HS-27A (cell line): ENCODE data around the gene CHST12.
"Not testable (repeated sequence)": the region's sequence is repeated elsewhere in the genome, so short reads cannot be mapped to it uniquely, and the experiment has no call there.

Experiments used
- DNase-seq: peaks from one replicate; pipeline ENCODE4 v3.0.0-alpha.2; 2012; ENCODE audit warnings: low read depth, missing footprints

The CHST12 gene

GRCh38 chr7:2403718-2404648, 572 bp downstream of the CHST12 start:
- DNase-seq = no peak

GRCh38 chr7:2404714-2405119, 1.3 kb downstream of the CHST12 start:
- DNase-seq = no peak

GRCh38 chr7:2405201-2405600, 1.8 kb downstream of the CHST12 start:
- no peak for DNase-seq

- no peak for DNase-seq
Observed at GRCh38 chr7:2405601-2406345, 2.4 kb downstream of the CHST12 start.

GRCh38 chr7:2409745-2410414, 6.5 kb downstream of the CHST12 start:
- DNase-seq = no peak

- no peak for DNase-seq
Observed at GRCh38 chr7:2411049-2411448, 7.6 kb downstream of the CHST12 start.

GRCh38 chr7:2411815-2412586, 8.6 kb downstream of the CHST12 start:
- DNase-seq = no peak

- no peak for DNase-seq
Observed at GRCh38 chr7:2412587-2413201, 9.3 kb downstream of the CHST12 start.

- no peak for DNase-seq
Observed at GRCh38 chr7:2416063-2416462, 12.7 kb downstream of the CHST12 start.

GRCh38 chr7:2416650-2417049, 13.2 kb downstream of the CHST12 start:
- no peak for DNase-seq

GRCh38 chr7:2417178-2417577, 13.8 kb downstream of the CHST12 start:
- DNase-seq = not testable (repeated sequence)

- no peak for DNase-seq
Observed at GRCh38 chr7:2417981-2418481, 14.6 kb downstream of the CHST12 start.

- no peak for DNase-seq
Observed at GRCh38 chr7:2420216-2420933, 17.0 kb downstream of the CHST12 start.

GRCh38 chr7:2421943-2422310, 18.5 kb downstream of the CHST12 start:
- no peak for DNase-seq

- no peak for DNase-seq
Observed at GRCh38 chr7:2425749-2426148, 22.3 kb downstream of the CHST12 start.

GRCh38 chr7:2431260-2431867, 28.0 kb downstream of the CHST12 start:
- no peak for DNase-seq

GRCh38 chr7:2432910-2433712, 29.7 kb downstream of the CHST12 start:
- DNase-seq = no peak

- DNase-seq = no peak
Observed at GRCh38 chr7:2433713-2434550, 30.5 kb downstream of the CHST12 start.
